Coronary artery (tissue), 2 donors: ENCODE results near the gene FRMD3.

ENCODE experiments used
- DNase-seq: peaks from one replicate; pipeline ENCODE4 v3.0.0-alpha.2; 2017; ENCODE audit warnings: low spot score
- H3K27ac ChIP-seq, 2 donors: fragments of 200-600 bp; sonication (generic); one replicate each; pipeline ENCODE4 v1.5.1; 2016 to 2019
- H3K4me3 ChIP-seq: fragments of 200-600 bp; sonication (generic); 2 replicates; pipeline ENCODE4 v1.5.1; 2016; ENCODE audit warnings: mild to moderate bottlenecking, moderate library complexity
- CTCF ChIP-seq: fragments of 200-600 bp; sonication (generic); IDR thresholded peaks from one replicate; pipeline ENCODE4 v1.5.1; 2019; ENCODE audit warnings: antibody characterized with exemption

Gene FRMD3

GRCh38 chr9:83266331-83266665, 271.9 kb downstream of the FRMD3 start:
- H3K27ac ChIP-seq, result peak overlapping the region in 1 of 2 donors; percentile 44
- TF ChIP-seq CTCF, result no peak
- H3K4me3 ChIP-seq, result no peak overlapping the region
- no peak for DNase-seq

- Histone ChIP-seq H3K4me3 (no peak overlapping the region), H3K27ac (no peak overlapping the region)
- TF ChIP-seq CTCF, result no peak
- DNase-seq, result no peak
Observed at GRCh38 chr9:83264315-83264714, 273.9 kb downstream of the FRMD3 start.

- TF ChIP-seq CTCF, result no peak
- DNase-seq, result no peak
- H3K27ac ChIP-seq, result no peak overlapping the region
- H3K4me3 ChIP-seq, result no peak overlapping the region
Observed at GRCh38 chr9:83259558-83259957, 278.6 kb downstream of the FRMD3 start.

GRCh38 chr9:83257937-83258891, 280.0 kb downstream of the FRMD3 start:
- no peak for TF ChIP-seq CTCF
- Histone ChIP-seq H3K4me3 (no peak overlapping the region), H3K27ac (no peak overlapping the region)
- no peak for DNase-seq

- no peak overlapping the region for H3K27ac ChIP-seq
- DNase-seq, result no peak
- no peak overlapping the region for H3K4me3 ChIP-seq
- no peak for TF ChIP-seq CTCF
Observed at GRCh38 chr9:83247732-83248131, 290.5 kb downstream of the FRMD3 start.

- TF ChIP-seq CTCF, result no peak
- Histone ChIP-seq H3K4me3 (no peak overlapping the region), H3K27ac (no peak overlapping the region)
- no peak for DNase-seq
Observed at GRCh38 chr9:83245979-83246659, 292.1 kb downstream of the FRMD3 start.
